ENCODE measurements around the gene CAMTA1. TPM values are rescaled to one million over a fixed set of nuclear protein-coding genes. Genes with fewer than 3 reads are reported as not detected.

The CAMTA1 gene
- total and polyA plus RNA-seq, 9 of the 15 experiments (the other 6 are each of a cell fraction or from before 2014, with no cell fraction given), result 43.9 to 161 (median 65.9) TPM

GRCh38 chr1:6835139-6835538, 49.9 kb downstream of the CAMTA1 start (continued):
- TF ChIP-seq EP400 (IDR thresholded peaks at IDR 0.05) (no peak), ZNF785 (CRISPR knock-in tag; IDR thresholded peaks at IDR 0.05) (no peak), ZSCAN29 (IDR thresholded peaks at IDR 0.05) (no peak), CBX8 (IDR thresholded peaks at IDR 0.05; ENCODE audit: borderline replicate concordance, extremely low read depth, low read depth, low read length, poor library complexity, severe bottlenecking) (no peak), RFX1 (IDR thresholded peaks at IDR 0.05) (no peak)

GRCh38 chr1:6842301-6842700, 57.0 kb downstream of the CAMTA1 start:
- no peaks in the 10 kb centered on the region for H3K79me2 ChIP-seq (ENCODE audit: control insufficient read depth, insufficient read depth, low read length)
- POLR2A ChIA-PET, result interaction anchor here (0.6 kb wide), 1 partner anchor 54 kb away, joined by 3 read pairs; no protein-coding TSS in a partner anchor
- 82% methylated on average over 8 of the region's 8 CpGs for WGBS (ENCODE audit: insufficient coverage, low coverage, missing lambda C conversion rate)

More at GRCh38 chr1:6842301-6842700, 57.0 kb downstream of the CAMTA1 start:
- no peak for ATAC-seq
- FAIRE-seq, result no peak
- CTCF ChIA-PET (ENCODE audit: low intra/inter-chr PET ratio), result no interaction called here
- H3K9ac ChIP-seq (ENCODE audit: insufficient read depth in 1 of 2, low read depth in 2 of 2, low read length in 2 of 2), result no peak overlapping the region
- no peak overlapping the region for H2AFZ ChIP-seq (ENCODE audit: low read depth, low read length)
- H3K4me1 ChIP-seq (replicated peaks in 1 of 2; ENCODE audit: control insufficient read depth in 2 of 2, insufficient read depth in 2 of 2, low read length in 2 of 2), result no peaks in the 10 kb centered on the region
- H3K9me1 ChIP-seq (ENCODE audit: control insufficient read depth, insufficient read depth, low read length), result no peaks in the 10 kb centered on the region
- H3K27me3 ChIP-seq (ENCODE audit: control insufficient read depth in 2 of 2, insufficient read depth in 2 of 2, low read length in 2 of 2), result no peaks in the 10 kb centered on the region
- H4K20me1 ChIP-seq (replicated peaks; ENCODE audit: control insufficient read depth, insufficient read depth, low read length), result no peaks in the 10 kb centered on the region
- H3K27ac ChIP-seq (ENCODE audit: extremely low read depth, low read depth, low read length), result no peak overlapping the region
- no peaks in the 10 kb centered on the region; the same call in 2 of the 3 replicates for H3K36me3 ChIP-seq (ENCODE audit: control insufficient read depth, insufficient read depth, low read length)
- H3K4me3 ChIP-seq, result no peak overlapping the region
- DNase-seq (ENCODE audit: extremely low read depth in 1 of 4, low spot score in 3 of 4), result no peak
- no TSS peak for BruUV-seq (replicated peaks)
- H3K4me2 ChIP-seq (ENCODE audit: insufficient read depth, low read length), result no peak overlapping the region
- TF ChIP-seq ZNF668 (CRISPR knock-in tag; IDR thresholded peaks at IDR 0.05), result no peak
- TF ChIP-seq BCLAF1 (IDR thresholded peaks at IDR 0.05; ENCODE audit: borderline replicate concordance in 1 of 2, control insufficient read depth in 1 of 2, low read depth in 2 of 2, low read length in 1 of 2), result no peak
- intact Hi-C loops (cut with micrococcal nuclease) (no loop called here), in situ Hi-C loops (cut with MboI) (no loop called here)
- no peaks in the 10 kb centered on the region for H3K9me3 ChIP-seq (replicated peaks; ENCODE audit: control insufficient read depth, insufficient read depth, low read depth, low read length)
